GM19468 (cell line): ENCODE data around the gene CHD5.
A peak's percentile ranks its signal among the peaks of the same experiment; 100 is the strongest.

Experiments
- ATAC-seq: cut with Tn5 transposase; IDR thresholded peaks from one replicate; pipeline ENCODE4 v1.9.1; 2021; ENCODE audit warnings: mild to moderate bottlenecking, moderate library complexity, moderate number of reproducible peaks; ENCODE audit not compliant: unreplicated experiment; ENCODE audit errors: extremely low read depth

The CHD5 gene

GRCh38 chr1:6205849-6206519 is 25.9 kb upstream of the CHD5 start, which contains the start of gene RNF207:
TSS of gene RNF207 (plus strand) at chr1:6206119. CDS start at chr1:6206536, 417 bp downstream.
- ATAC-seq = no peak

GRCh38 chr1:6202256-6202655 is 22.1 kb upstream of the CHD5 start:
- ATAC-seq = no peak

- no peak for ATAC-seq
These were observed 20.2 kb upstream of the CHD5 start for GRCh38 chr1:6200188-6200809.

- ATAC-seq = peak; percentile 87
These were observed 19.4 kb upstream of the CHD5 start, which contains the start of gene RPL22 for GRCh38 chr1:6199298-6200187. TSS of gene RPL22 (minus strand) at chr1:6199595. CDS start at chr1:6199573, 22 bp downstream.

- ATAC-seq = no peak
These were observed 18.7 kb upstream of the CHD5 start for GRCh38 chr1:6198646-6199297.

GRCh38 chr1:6197746-6198427 is 17.8 kb upstream of the CHD5 start:
- no peak for ATAC-seq

- ATAC-seq = no peak
These were observed 11.8 kb upstream of the CHD5 start for GRCh38 chr1:6191968-6192367.

GRCh38 chr1:6188466-6188865 is 8.3 kb upstream of the CHD5 start:
- ATAC-seq = no peak

- no peak for ATAC-seq
These were observed 5.7 kb upstream of the CHD5 start for GRCh38 chr1:6185635-6186382.

- ATAC-seq = no peak
These were observed 5.0 kb upstream of the CHD5 start for GRCh38 chr1:6185151-6185550.

- ATAC-seq = no peak
These were observed 4.1 kb upstream of the CHD5 start for GRCh38 chr1:6184083-6184783.

GRCh38 chr1:6183520-6183989 is 3.4 kb upstream of the CHD5 start:
- no peak for ATAC-seq

- ATAC-seq = no peak
These were observed 1.2 kb upstream of the CHD5 start for GRCh38 chr1:6181347-6181770.

GRCh38 chr1:6180707-6181311 is 688 bp upstream of the CHD5 start:
- no peak for ATAC-seq

GRCh38 chr1:6179564-6180175 is 451 bp downstream of the CHD5 start:
- no peak for ATAC-seq

GRCh38 chr1:6178751-6179563 is 1.2 kb downstream of the CHD5 start:
- ATAC-seq = no peak
